GM21528 (cell line): ENCODE measurements around the gene RING1.

Experiments
- ATAC-seq: cut with Tn5 transposase; IDR thresholded peaks from one replicate; pipeline ENCODE4 v1.9.1; 2021; ENCODE audit warnings: mild to moderate bottlenecking, moderate library complexity; ENCODE audit not compliant: unreplicated experiment, low FRiP score

RING1 gene

DNA sequence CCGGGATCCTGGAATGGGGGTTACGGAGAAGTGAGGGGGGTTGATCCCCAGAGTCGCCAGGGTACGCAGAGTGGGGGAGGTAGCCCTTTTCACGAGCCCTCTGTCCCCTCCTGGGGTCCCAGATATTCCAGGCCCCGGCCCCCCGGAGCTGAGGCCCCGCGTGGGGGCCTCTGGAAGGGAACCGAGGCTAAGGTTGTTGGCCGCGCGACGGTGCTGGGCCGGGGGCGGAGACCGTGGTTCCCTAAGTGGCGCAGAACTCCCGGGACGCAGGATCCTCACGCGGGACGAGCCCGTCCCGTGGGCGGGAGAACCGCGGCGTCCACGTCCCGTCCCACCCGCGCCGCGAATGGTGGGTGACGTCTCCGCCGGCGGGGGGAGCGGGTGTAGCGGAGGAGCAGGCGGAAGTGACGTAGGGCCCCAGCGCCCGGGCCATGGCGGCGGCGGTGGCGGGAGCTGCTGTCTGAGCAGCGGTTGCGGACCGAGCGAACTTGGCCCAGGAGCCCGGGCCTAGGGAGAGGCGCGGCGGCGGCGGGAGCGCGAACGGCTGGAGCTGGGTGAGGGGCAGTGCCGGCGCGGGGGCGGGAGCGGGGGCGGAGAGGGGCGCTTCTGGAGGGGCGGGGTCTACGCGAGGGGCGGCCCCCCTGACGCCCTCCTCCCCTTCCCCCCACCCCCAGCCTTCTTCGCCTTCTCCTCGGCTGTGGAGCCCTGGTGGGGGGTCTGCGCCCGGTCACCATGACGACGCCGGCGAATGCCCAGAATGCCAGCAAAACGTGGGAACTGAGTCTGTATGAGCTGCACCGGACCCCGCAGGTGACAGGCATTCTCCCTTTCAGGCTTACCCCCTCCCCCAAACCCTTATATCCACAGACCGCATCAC lies at the start of gene RING1:
Gene RING1 (plus strand): TSS at position 410 of the 877 bp plus-strand sequence. CDS start 323 bp downstream, at position 733.
- ATAC-seq = peak; percentile 50

DNA sequence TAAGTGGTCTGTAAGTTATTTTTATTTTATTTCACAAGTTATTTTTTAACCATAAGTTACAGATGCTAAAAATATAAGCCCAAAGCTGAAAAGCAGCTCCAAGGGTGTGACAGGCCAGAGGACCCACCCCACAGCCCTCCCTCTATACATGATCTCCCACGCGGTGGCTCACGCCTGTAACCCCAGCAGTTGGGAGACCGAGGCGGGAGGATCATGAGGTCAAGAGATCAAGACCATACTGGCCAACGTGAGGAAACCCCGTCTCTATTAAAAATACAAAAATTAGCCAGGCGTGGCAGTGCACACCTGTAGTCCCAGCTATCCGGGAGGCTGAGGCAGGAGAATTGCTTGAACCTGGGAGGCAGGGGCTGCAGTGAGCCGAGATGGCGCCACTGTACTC lies 48.2 kb upstream of the RING1 start:
- ATAC-seq = no peak

DNA sequence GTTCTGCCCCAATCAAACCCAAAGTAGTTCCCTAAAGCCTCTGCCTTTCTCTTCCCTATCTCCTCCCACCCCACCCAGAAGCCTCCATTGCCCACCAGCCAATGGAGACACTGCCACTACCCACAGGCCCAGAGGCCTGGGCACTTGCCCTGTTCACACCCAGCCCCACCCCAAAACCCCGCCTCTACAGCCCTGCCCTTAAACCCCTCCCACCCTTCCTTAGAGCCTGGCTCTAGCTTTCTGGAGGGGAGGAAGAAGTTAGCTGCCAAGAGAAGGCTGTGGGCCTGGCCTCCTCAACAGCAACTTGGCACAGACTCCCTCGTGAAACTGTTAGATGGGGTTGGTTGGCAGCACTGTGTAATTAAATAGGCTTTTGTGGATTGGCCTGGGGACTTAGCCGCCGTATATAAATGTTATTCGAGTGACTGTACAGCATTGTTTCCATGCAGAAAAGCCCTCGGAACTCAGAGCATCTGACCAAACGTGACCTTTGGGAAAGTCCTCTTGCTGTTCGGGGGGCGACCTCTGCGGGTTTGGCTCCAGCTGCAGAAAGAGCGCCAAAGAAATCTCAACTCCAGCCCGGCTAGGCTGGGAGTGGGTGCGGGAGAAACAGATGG lies 47.5 kb upstream of the RING1 start:
- no peak for ATAC-seq

DNA sequence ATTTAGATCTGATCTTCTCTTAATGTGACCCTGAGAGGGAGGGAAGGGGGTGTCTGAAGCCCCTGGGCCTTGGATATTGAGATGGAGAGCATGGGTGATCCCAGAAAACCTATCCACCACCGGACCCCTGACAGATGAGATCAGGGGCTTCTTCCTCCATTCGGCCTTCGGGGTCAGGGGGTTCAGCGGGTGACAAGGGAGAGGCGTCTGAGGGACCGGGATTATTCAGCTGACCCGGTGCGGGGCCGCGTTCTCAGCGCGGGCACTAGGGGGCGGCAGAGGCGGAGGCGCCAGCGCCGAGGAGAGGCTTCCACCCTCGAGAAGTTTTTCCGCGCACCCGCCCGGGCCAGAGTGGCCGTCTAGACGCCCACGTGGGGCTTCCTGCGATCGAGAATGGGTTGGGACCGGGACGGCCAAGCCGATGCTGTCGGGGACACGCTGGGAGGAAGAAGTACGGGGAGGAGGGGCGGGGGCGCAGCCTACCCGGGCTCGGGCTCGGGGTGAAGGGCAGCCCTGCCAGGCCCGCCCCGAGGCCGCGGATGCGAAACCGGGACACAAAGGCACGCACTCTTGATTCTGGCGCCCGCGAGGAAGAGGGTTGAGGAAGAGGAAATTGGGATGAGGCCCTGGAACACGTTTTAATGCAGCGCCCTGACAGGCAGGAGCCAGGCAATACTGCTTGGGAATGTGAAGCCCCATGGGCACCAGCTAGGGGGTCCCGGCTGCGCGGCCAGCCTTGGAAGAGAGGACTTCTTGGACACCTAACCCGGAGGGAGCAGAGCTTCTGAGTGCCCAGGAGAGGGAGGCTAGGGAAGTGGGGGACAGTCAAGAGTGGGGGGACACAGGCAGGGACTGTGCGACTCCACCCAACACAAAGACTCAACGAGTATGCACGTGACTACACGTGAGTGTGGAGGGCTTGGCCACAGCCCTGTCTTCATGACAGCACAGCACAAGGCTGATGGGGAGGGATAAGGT lies 46.7 kb upstream of the RING1 start:
- no peak for ATAC-seq

DNA sequence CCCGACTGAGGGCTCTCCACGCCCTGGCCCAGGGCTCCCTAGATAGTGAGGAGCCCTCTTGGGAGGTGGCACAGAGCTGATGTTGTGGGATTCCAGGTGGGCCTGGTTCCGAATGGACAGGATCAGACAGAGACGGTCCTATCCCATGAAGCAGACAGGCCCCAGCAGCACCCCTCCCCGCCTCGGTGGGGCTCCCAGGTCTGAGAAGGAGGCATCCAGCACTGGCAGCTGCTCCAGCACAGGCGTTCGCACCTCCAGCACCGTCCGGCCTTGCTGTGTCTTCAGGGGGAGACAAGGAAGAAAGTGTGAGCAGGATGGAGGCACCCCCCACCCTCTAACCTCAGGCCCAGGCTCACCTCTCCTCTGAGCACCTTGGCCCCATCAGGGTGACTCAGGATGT lies 44.8 kb upstream of the RING1 start:
- no peak for ATAC-seq

DNA sequence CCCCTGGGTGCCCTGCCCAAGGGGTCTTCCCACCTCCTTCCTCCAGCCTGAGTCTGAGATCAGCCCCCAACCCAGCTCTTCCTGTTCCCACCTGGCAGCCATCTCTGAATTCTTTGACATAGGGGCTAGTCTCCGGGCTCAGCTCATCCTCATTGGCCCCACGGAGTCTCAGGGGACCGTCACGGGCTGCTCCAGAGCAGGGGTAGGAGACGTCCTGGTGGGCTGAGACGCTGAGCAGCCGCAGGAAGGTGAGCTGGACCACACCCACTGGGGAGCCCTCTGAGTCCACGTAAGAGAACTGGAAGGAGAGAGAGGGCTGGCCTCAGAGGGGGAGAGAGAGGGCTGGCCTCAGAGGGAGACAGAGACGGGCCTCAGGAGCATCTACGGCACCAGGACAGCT lies 44.1 kb upstream of the RING1 start:
- no peak for ATAC-seq

DNA sequence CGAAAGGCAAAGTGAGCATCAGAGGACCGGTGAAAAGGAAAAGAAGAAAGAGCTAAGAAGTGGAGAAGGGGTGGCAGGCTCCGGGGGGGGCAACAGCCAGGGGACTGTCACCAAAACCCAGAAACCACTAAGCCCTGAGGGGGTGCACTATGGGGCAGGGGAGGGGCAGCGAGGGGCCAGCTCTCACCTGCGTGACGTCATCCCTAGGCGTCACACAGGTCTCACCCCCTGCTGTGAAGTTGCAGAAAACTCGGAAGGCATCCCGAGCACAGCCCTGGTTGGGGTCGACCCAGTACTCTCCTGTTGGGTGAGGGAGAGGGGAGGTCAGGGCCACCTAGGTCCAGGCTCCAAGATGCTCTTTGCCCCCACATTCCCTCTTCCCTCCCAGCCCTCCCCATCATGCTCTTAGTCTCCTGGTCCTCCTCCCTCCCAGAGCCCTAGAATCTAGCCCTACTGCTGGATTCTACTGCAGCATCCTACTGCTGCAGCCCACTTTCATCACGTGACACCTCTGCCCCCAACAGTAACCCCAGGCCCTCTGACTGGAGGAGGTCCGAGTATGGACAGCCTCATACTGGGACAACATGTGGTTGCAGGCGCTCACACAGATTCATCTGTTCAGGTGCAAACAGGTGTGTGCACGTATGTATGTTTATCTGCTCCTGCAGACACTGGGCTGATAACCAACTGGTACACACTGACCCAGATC lies 43.5 kb upstream of the RING1 start:
- no peak for ATAC-seq

DNA sequence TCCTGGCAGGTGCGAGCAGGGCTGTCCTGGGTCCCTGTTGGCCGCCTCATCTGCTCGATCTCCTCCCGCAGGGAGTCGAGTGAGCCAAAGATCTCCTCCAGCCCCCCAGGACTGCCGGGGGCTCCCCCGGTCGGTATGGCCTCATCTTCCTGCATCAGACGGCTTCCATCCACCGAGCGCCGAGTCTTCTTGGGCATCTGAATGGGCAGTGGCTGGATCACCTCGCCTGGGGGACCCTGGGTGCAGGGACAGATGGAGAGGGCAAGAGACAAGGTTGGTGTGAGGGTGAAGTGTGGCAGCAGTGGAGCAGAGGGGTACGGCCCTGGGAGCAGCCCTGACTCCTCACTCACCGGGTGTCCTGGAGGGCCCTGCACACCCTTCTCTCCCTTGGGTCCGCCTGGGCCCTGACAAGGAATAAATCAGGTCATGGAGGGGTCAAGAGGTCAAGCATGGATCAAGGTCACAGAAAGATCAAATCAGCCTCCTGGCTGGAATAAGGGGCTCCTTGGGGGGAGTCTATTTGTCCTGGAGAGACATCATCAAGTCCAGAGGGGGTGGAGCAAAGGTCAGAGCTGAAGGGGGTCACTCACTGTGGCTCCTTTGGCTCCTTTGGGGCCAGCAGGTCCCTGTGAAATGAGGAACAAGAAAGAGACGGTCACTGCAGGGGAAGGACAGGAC lies 42.6 kb upstream of the RING1 start:
- no peak for ATAC-seq

DNA sequence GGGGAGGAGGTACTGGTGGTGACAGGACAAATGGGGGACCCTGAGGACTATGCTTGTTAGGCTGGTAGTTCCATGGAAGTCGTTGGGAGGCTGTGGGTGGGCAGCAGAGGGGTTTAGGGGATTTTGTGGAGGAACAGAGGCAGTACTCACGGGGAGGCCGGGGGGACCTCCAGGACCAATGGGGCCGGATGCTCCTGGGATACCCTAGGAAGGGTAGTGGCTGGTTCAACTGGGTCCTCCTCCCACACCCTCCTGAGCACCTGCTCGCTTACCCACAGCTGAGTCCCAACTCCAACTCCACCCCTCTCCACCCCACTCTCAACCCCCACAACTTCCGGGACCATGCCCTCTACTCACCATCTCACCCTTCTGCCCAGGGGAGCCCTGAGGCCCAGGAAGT lies 41.9 kb upstream of the RING1 start:
- ATAC-seq = no peak

DNA sequence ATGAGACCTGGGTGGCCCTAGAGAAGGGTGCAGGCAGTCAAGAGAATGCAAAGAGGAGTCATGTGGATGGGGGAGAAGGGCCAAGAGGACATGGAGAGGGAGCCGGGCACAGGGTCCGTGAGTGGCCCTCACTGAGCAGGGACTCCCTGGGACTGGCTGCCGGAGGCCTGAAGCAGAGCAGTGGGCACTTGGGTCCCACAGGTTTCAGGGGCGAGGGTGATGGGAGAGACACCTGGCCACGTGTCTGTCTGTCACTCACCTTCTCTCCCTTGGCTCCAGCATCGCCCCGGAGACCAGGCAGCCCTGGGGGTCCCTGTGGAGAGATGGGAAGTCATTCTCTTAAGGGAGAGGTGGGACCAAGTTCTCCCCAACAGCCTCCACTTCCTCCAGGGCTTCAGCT lies 41.5 kb upstream of the RING1 start:
- ATAC-seq = no peak

DNA sequence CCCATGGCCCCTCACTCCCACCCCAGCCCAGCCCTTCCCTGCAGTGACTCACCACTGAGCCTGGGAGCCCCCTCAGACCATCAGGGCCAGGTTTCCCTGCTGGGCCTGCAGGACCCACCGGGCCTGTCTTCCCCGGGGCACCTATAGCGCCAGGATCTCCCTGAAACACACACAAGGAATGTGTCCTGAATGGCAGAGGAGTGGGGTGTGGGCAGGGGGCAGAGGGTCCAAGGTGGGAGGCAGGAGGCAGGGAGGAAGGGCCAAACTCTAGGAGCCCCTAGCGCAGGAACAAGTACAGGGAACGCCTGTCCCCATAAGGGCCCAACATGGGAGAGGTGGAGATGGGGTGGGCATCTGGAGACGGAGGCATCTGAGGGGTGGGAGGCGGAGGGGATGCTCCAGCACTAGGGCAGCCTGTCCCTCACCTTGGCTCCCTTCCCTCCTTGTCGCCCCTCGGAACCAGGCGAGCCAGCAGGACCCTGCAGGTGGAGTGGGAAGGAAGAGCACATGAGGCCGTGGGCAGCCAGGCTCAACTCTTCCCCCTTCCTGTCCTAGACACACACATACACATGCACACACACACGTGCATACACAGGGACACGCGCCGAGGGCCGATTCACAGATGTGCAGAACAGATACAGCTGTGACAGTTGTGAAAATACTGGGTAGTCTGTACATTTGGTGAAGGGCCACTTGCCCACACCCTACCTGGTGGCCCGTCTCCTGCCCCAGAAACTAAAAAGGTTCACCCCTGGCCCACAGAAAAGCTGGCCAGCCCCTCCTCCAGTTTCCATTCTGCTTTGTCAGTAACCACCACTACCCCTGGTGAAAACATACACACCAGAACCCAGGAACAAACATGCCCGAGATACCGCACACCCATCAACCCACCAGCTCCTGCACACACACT lies 40.7 kb upstream of the RING1 start:
- ATAC-seq = no peak

DNA sequence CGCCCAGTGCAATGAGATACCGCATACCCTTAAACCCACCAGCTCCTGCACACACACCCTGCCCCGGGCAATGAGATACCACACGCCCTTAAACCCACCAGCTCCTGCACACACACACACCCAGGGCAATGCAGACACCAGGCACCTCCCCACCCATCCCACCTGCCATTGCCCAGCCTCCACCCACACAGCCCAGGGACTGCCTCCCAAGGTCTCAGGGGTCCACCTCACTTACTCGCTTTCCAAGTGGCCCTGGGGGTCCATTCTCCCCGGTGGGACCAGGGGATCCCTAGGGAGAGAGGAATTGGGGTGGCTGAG lies 40.1 kb upstream of the RING1 start:
- no peak for ATAC-seq

DNA sequence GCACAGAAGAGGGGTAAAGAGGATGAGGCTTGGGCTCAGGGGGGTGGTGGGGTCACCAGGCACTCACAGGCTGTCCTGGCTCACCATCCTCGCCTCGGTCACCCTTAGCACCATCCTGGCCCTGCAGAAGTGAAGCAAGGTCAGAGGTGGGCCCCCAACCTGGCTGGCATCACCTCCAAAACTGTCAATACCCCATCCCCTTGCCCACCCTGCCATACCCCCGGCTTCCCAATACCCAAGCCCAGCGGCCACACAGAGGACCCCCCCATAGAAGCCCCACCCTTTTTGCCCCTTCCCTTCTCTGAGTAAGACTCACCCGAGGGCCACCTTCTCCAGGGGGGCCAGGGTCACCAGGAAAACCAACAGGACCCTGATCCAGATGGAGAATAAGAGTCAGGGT lies 39.7 kb upstream of the RING1 start:
- ATAC-seq = no peak

DNA sequence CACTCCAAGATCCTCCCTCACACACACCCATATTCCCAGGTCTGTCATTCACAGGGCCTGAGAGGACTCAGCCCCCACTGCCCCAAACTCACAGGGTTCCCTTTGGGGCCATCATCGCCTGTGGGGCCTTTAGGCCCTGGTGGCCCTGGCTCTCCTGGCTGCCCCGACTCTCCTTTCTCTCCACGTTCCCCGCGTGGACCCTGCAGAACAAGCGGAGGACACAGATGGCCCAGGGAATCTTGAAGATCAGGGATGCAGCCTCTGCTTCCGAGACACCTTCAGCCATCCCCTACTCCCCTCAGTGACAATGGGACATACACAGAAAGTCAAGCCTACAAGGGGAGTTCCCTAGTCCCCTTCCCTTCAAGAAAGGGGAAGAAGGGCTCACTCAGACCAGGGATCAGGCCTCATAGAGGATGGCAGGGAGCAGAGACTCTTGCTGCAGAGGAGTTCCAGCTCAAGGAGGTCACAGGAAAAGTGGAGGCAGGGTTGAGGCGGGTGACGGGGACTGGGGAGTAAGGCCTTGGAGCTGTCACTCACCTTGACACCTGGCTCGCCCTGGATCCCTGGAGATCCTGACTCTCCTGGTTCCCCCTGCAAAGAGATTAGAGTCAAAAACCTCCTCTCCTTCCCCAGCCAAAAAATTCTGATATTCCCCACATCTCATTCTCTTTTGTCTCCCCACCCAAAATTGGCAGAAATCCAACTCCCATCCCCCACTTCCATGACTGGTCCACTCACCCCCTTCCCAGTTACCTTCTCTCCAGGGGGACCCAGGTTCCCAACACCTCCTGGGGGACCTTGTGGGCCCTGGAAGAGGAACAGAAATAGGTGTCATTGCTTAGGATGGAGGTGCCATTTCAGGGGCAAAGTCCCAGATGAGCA lies 38.8 kb upstream of the RING1 start:
- ATAC-seq = no peak

DNA sequence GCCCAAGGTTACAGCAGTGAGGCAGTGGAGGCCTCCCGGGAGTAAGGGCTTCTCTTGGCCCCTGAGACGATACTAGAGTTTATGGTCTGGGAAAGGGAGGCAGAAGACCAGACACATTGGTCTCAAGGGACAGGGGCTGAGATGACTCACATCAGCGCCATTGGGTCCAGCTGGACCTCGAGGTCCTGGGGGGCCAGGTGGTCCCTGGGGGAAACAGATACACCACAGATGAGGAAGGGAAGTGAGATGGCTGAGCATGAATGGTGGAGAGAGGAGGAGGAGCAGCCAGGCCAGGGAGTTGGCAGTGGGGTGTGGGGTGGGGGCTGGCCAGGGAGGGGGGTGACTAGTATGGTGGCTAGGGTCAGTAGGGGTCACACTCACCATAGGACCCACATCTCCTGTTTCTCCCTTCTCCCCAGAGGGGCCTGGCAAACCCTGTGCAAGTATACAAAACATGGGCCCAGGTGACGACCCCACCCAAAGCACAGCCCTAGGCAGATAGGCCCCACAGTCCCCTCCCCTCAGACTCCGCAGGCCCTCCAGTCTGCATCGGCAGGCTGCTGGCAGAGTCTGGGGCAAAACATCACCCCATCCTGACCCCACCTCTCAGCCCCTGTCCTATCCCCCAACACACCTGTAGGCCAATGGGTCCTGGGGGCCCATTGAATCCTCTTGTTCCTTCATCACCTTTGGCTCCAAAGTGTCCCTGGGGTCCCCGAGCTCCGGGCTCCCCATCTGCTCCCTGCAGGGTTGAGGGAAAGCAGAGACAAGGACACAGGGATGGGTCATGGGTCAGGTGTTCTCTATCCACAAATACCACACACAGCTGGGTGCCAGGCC lies 37.9 kb upstream of the RING1 start:
- ATAC-seq = no peak

DNA sequence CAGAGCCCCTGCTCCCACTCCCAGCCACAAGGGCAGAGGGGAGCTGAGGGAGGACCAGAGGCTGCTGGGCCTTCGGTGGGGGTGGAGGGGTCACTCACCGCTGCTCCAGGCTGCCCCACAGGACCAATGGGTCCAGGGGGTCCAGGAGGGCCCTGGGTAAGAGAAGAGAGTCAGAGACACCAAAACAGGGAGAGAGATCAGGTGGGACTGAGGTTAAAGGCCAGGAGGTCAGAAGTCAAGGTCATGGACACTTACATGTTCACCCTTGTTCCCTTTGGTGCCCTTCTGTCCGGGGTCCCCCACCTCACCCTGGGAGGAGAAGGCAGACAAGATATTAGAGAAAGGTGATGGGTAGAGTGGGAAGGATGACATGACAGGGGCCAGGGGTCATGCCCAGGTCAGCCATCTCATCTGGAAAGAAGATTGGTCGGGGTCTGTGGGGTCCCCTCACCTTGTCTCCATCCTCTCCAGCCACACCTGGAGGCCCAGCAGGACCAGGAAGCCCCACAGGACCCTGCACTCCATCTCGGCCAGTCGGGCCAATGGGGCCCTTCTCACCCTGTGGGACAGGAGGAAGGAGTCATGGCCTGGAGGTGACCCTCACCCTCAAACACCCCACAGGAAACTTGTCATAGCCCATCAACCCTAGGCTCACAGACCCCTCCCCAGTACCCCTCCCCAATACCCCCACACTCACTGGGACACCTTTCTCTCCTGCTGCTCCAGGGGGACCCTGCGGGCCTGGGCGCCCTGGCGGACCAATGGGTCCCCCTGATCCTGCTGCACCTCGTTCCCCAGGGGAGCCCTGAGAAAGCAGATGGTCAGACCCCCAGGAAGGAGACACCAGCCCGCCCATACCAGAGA lies 37.1 kb upstream of the RING1 start:
- ATAC-seq = no peak
